Mammary epithelial cell (primary cell): ENCODE data around the gene TMEM154.

Experiments
- EZH2 ChIP-seq: IDR thresholded peaks from 2 replicates; pipeline ENCODE4 v1.6.1; 2012; ENCODE audit warnings: low read length, inconsistent platforms, borderline replicate concordance
- TF ChIP-seq, protein P1 (sequence below), 2 donors: IDR thresholded peaks in 1 of 2; conservative IDR thresholded peaks in 1 of 2; 2 replicates each; pipeline ENCODE4 v1.5.1; 2011 to 2012; ENCODE audit warnings: inconsistent platforms in 2 of 2, low read length in 2 of 2, mild to moderate bottlenecking in 2 of 2, control low read depth in 1 of 2, low read depth in 1 of 2; ENCODE audit not compliant: insufficient read depth in 1 of 2; ENCODE audit errors: extremely low read depth in 1 of 2

DNA sequence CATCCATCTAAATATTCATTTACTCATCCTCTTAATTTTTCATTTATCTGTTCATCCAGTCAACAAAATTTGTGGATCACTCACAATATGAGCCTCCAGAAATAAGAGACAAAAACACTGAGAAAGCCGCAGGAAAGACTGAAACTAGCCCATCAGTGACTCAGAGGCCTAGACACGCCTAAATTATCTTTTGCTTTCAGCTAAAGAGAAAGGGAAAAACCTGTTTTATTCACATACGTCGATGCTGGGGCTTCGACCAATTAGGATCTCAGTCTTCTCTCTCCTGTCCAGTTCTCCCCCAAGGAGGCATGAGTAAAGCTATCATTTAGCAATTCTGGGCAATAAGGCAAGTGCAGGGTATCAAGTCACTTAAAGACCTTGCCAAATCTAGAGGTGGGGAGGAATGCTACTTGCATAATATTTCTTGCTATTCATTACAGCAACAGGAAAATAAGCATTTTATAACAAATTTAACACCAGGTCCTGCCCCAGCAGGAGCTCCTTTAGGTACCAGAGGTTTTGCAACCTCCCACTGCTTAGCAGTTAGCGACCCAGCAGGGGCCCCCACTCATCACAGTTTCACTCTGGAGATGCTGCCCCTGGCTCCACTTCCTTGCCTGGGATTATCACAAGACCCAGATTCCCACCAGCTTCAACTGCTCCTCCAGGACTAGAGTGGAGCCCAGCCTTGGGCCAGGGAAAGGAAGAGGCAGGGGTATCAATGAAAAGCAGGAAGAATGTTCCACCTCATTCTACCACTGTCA, 30.1 kb upstream of the TMEM154 start:
- TF ChIP-seq, protein P1, sequence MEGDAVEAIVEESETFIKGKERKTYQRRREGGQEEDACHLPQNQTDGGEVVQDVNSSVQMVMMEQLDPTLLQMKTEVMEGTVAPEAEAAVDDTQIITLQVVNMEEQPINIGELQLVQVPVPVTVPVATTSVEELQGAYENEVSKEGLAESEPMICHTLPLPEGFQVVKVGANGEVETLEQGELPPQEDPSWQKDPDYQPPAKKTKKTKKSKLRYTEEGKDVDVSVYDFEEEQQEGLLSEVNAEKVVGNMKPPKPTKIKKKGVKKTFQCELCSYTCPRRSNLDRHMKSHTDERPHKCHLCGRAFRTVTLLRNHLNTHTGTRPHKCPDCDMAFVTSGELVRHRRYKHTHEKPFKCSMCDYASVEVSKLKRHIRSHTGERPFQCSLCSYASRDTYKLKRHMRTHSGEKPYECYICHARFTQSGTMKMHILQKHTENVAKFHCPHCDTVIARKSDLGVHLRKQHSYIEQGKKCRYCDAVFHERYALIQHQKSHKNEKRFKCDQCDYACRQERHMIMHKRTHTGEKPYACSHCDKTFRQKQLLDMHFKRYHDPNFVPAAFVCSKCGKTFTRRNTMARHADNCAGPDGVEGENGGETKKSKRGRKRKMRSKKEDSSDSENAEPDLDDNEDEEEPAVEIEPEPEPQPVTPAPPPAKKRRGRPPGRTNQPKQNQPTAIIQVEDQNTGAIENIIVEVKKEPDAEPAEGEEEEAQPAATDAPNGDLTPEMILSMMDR (conservative IDR thresholded peaks at IDR 0.05 in 1 of 2, IDR thresholded peaks at IDR 0.05 in 1 of 2; ENCODE audit: extremely low read depth in 1 of 2, insufficient read depth in 1 of 2, low read depth in 1 of 2, low read length in 2 of 2) = peak in 1 of 2 donors; percentile 3
- no peak for TF ChIP-seq EZH2
